Ishikawa (cell line): ENCODE measurements around the gene TBL1X.

Source experiments
- CREB1 ChIP-seq: IDR thresholded peaks from 2 replicates; pipeline ENCODE4 v1.6.1; 2012; ENCODE audit warnings: low read depth
- EP300 ChIP-seq: IDR thresholded peaks from 2 replicates; pipeline ENCODE4 v1.6.1; 2012; ENCODE audit warnings: borderline replicate concordance
- FOXM1 ChIP-seq: IDR thresholded peaks from 2 replicates; pipeline ENCODE4 v1.6.1; 2012; ENCODE audit warnings: low read depth, borderline replicate concordance
- MAX ChIP-seq: IDR thresholded peaks from 2 replicates; pipeline ENCODE4 v1.6.1; 2012
- RAD21 ChIP-seq: IDR thresholded peaks from 2 replicates; pipeline ENCODE4 v1.6.1; 2012; ENCODE audit warnings: low read depth
- REST ChIP-seq: IDR thresholded peaks from 2 replicates; pipeline ENCODE4 v1.6.1; 2012; ENCODE audit warnings: low read depth, mild to moderate bottlenecking
- TAF1 ChIP-seq: IDR thresholded peaks from 2 replicates; pipeline ENCODE4 v1.6.1; 2012; ENCODE audit warnings: low read depth, mild to moderate bottlenecking
- TCF12 ChIP-seq: IDR thresholded peaks from 2 replicates; pipeline ENCODE4 v1.6.1; 2012; ENCODE audit warnings: low read depth
- TEAD4 ChIP-seq: IDR thresholded peaks from 2 replicates; pipeline ENCODE4 v1.6.1; 2012
- YY1 ChIP-seq: IDR thresholded peaks from 2 replicates; pipeline ENCODE4 v1.6.1; 2012; ENCODE audit warnings: low read depth
- ZBTB7A ChIP-seq: IDR thresholded peaks from 2 replicates; pipeline ENCODE4 v1.6.1; 2012; ENCODE audit warnings: low read depth

- TF ChIP-seq TEAD4 (no peak), RAD21 (no peak), FOXM1 (no peak), REST (no peak), CREB1 (no peak), YY1 (no peak), TCF12 (no peak), MAX (no peak), EP300 (no peak), ZBTB7A (no peak), TAF1 (no peak)
Measured at GRCh38 chrX:9431281-9431680, 33.6 kb upstream of the TBL1X start.
